Pericardium fibroblast (primary cell): ENCODE results near the gene PPP2R5E. TPM values are rescaled to one million over a fixed set of nuclear protein-coding genes. Genes with fewer than 3 reads are reported as not detected.

ENCODE experiments used
- total RNA-seq: library from RNA; depleted of rRNA; stranded (reverse); fragments of >200 nt; gene quantifications from 2 replicates; pipeline ENCODE4 v1.2.3, GENCODE V29; 2015

Gene PPP2R5E
- 9.5 and 15.4 TPM in 2 replicates for total RNA-seq

DNA sequence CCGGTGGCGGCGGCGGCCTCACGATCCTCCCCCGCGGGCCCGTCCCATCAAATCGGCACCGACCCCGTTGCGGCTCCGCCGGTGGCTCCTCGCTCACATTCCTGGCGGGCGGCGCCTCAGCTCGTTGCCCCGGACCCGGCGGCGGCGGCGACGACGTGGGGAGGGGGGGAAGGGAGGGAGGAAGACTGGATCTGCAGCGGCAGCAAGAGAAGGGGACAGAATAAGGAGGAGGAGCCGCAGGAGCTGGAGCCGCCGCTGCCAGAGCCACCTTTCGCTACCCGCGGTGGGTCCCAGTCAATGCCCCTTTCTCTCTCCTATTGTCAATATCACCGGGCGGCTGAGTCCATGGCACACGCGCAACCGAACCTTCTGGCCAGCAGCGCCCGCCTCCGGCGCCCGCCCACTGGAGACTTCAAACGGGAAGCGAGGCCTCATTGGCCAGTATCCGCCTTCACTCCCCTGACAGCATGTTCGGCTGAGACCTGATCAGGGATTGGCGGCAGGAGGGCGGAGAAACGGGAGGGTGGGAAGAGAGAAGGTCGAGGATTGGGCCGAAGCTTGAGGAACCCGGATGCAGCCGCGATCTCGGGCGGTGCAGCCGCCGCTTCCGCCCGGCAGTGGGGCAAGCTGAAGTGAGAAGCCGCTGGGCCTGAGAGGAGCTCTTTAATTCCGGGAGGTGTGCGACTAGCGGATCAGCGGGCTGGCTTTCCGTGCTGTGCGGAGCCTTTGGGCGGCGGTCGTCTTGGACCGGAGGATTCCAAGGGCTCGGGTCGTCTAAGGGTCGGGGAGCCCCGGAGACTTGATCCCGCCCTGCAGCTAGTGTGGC lies at the start of gene PPP2R5E:
Gene PPP2R5E, minus strand, starts transcription at position 378 of the 826 bp plus-strand sequence. CDS start 3,692 bp downstream, outside the sequence.

Other genes starting within 250 kb of the PPP2R5E start
- not detected in 2 replicates for gene GPHB5, start 224.4 kb downstream of the PPP2R5E start, total RNA-seq
- 5.5 and 6.2 TPM in 2 replicates for gene WDR89, start 98.5 kb upstream of the PPP2R5E start, total RNA-seq
- 17.6 and 24.2 TPM in 2 replicates for gene SGPP1, start 184.7 kb upstream of the PPP2R5E start, total RNA-seq